ACC112 (cell line): Measurements from ENCODE around the gene MEF2C.

ENCODE experiments used
- H2AFZ ChIP-seq: fragments of 200-600 bp; sonication (generic); one replicate; pipeline ENCODE4 v1.6.0; 2017; ENCODE audit warnings: antibody characterized with exemption, low read length; ENCODE audit not compliant: unreplicated experiment
- H3K27ac ChIP-seq: fragments of 200-600 bp; sonication (generic); 2 replicates; pipeline ENCODE4 v1.5.1; 2014; ENCODE audit warnings: low read depth, mild to moderate bottlenecking, antibody characterized with exemption, low read length, moderate library complexity
- H3K27me3 ChIP-seq: fragments of 200-600 bp; sonication (generic); 2 replicates; pipeline ENCODE4 v1.6.1; 2014; ENCODE audit warnings: mild to moderate bottlenecking, antibody characterized with exemption, low read length, moderate library complexity, mixed read lengths; ENCODE audit not compliant: insufficient read depth
- H3K36me3 ChIP-seq: fragments of 200-600 bp; sonication (generic); 2 replicates; pipeline ENCODE4 v1.6.1; 2016; ENCODE audit warnings: mild to moderate bottlenecking, antibody characterized with exemption, low read length, moderate library complexity, mixed read lengths; ENCODE audit not compliant: insufficient read depth
- H3K4me1 ChIP-seq: fragments of 200-600 bp; sonication (generic); one replicate; pipeline ENCODE4 v1.6.1; 2016; ENCODE audit warnings: low read length, mixed read lengths; ENCODE audit not compliant: insufficient read depth, unreplicated experiment, control insufficient read depth
- H3K4me3 ChIP-seq: fragments of 200-600 bp; sonication (generic); 2 replicates; pipeline ENCODE4 v1.5.1; 2014; ENCODE audit warnings: mild to moderate bottlenecking, low read depth, low read length
- H3K79me2 ChIP-seq: fragments of 200-600 bp; sonication (generic); one replicate; pipeline ENCODE4 v1.6.0; 2016; ENCODE audit warnings: low read length; ENCODE audit not compliant: control insufficient read depth, unreplicated experiment, insufficient read depth

MEF2C gene

DNA sequence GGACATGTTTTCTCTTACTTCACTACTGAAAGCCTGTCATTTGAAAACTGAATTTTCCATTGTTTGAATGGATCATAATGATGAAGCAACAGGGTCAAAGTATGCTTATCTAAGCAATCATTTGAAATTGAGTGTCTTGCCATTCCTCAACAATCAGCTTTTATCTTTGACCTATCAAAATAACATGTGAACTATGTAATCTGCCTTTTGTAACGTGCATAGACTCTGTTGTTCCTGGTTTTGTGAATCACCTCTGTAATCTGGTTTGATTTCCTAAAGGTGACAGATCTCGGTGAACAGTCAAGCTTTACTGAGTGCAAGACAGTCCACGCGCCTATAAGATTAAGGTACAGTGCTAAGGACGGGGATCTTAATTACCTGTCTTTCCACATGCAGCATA, 3.3 kb downstream of the MEF2C start:
- Histone ChIP-seq H3K27ac (no peak overlapping the region), H3K27me3 (no peaks in the 10 kb centered on the region), H3K4me1 (peaks cover 13% of the 10 kb centered on the region), H3K4me3 (no peak overlapping the region), H3K79me2 (no peaks in the 10 kb centered on the region), H2AFZ (no peak overlapping the region), H3K36me3 (no peaks in the 10 kb centered on the region)

DNA sequence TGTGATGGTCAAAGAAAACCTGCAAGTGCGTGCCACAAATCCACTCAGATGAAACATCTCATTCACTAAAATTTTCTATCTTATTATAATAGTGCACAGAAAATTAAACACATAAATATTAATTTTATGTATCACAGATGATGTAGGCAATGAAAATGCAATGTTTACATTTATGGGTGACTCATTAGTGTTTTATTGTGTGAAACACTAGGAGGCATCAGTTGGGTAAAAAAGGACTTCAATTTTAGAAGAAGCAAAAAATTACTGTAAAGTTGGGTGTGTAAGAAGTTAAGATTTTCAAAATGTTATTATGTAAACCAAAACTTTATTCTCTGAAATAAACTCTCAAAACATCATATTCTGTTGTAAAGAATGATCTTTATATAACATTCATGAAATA, 4.0 kb downstream of the MEF2C start:
- peaks cover 13% of the 10 kb centered on the region for H3K4me1 ChIP-seq
- no peaks in the 10 kb centered on the region for H3K27me3 ChIP-seq
- H3K27ac ChIP-seq: no peak overlapping the region
- no peaks in the 10 kb centered on the region for H3K36me3 ChIP-seq
- H3K79me2 ChIP-seq: no peaks in the 10 kb centered on the region
- H2AFZ ChIP-seq: no peak overlapping the region
- no peak overlapping the region for H3K4me3 ChIP-seq

DNA sequence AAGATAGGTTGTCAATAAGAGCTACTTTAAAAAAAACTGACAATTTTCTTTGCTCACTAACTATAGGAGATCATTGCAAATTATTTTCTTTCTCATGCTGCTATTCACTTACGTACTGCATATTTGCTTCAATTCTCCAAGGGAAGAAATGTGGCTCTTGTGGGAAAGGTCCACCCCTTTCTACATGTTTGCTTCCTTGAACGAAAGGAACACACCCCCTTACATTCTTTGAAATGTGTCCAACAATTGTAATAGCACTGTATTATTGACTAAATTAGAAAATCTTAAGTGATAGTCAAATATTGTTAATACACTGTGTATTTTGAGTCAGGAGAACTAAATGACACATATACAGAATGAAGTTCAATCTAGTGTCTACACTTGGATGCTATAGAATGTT, 5.2 kb downstream of the MEF2C start:
- Histone ChIP-seq H3K27me3 (no peaks in the 10 kb centered on the region), H3K36me3 (no peaks in the 10 kb centered on the region), H3K27ac (no peak overlapping the region), H2AFZ (no peak overlapping the region), H3K79me2 (no peaks in the 10 kb centered on the region), H3K4me3 (no peak overlapping the region), H3K4me1 (peaks cover 13% of the 10 kb centered on the region)

DNA sequence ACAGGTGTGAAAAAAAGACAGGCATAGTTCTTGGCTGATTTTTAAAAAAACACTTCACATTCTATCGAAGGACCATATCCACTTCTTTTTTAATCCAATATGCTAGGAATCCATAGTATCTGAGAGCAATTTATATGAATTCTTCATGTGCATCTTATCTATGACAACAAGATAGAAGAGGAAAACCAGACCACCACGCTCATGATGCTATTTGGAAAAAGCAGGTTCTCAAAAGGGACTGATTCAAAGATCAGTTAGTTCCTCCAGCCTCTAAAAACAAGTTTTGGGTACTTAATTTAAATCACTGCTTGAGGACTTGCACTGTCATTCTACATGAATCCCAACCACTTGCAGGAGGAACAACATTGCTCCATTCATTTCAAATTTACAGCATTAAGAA, 6.3 kb downstream of the MEF2C start:
- Histone ChIP-seq H3K36me3 (no peaks in the 10 kb centered on the region), H3K4me1 (peaks cover 13% of the 10 kb centered on the region), H3K79me2 (no peaks in the 10 kb centered on the region), H3K4me3 (no peak overlapping the region), H3K27me3 (no peaks in the 10 kb centered on the region), H2AFZ (no peak overlapping the region), H3K27ac (no peak overlapping the region)

DNA sequence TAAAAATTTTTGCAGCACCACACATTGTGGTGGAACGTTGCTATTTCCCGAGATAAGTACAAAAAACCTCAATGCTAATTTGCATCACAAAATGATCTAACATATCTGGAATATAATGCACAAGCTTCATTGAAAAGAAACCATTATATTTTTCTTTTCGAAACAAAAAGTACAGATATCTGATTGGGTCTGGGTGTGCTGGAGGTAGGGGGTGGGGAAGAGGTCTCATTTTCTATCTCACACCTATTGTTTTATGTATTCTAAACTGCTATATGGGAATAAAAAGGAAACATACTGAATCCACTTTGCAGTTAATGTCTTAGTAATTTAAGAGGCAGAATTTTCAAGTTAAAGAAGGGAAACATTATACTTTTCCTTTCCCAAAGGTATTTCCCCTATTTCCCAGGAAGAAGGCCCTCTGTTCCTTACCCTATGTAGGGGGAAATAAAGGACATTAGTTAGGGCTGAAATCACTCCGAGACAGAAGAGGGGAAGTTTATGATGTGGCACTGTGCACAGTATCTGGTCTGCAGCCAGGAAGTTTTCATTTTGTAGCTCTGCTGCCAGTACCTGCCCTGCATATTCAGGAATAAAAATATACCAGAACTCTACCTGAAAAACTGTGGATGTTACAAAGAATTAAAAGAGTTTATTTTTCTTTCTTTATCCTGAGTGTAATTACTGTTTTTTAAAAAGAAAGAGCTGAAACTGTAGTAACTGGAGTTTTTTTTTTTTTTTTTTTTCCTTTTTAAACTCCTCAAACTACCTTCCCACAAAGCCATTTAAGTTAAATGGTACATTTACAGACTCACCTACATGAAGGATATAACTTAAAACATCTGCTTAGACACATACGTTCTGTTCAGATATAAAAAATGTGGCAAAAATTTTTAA, 7.4 kb downstream of the MEF2C start:
- Histone ChIP-seq H3K4me1 (peaks cover 13% of the 10 kb centered on the region), H3K27me3 (no peaks in the 10 kb centered on the region), H3K4me3 (no peak overlapping the region), H3K36me3 (no peaks in the 10 kb centered on the region), H3K79me2 (no peaks in the 10 kb centered on the region), H2AFZ (peak overlapping the region; percentile 51), H3K27ac (no peak overlapping the region)

DNA sequence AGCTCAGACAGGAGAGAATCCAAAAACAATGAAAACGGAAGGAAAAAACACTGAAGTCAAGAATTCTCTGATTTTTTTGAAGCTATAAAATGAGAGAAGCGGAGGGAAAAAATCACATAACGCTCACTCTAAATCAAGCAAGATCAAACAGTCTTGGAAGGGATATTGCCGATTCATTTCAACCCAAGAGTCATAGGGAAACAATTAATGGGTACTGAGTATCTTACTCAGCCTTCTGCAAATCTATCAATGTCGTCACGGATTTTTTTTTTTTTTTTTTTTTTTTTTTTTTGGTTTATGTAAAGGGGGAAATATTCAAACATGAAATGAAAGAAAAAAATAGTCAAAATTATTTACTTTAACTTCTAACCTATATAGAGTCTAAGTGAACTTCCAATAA, 9.5 kb downstream of the MEF2C start:
- H3K4me3 ChIP-seq: no peak overlapping the region
- H2AFZ ChIP-seq: no peak overlapping the region
- no peaks in the 10 kb centered on the region for H3K79me2 ChIP-seq
- no peaks in the 10 kb centered on the region for H3K36me3 ChIP-seq
- H3K27me3 ChIP-seq: no peaks in the 10 kb centered on the region
- no peak overlapping the region for H3K27ac ChIP-seq
- H3K4me1 ChIP-seq: no peaks in the 10 kb centered on the region

DNA sequence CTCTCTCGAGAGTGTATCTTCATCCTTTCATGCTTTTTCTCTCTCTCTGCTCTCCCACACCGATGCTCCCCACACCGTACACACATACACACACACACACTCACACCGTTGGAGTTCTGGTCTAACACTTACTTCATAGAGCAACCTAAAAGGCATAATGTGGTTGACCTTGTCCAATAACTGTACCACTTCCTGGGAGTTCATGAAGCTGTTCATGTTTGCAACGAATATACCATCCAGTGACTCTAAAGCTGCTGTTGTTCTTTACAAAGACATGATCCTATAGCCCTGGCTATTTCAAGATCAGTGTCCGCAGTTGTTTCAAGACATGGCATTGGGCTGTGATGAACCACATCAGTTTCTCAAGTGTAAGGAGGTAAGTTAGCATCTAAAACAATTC, 10.0 kb downstream of the MEF2C start:
- Histone ChIP-seq H2AFZ (no peak overlapping the region), H3K79me2 (no peaks in the 10 kb centered on the region), H3K27ac (no peak overlapping the region), H3K4me3 (no peak overlapping the region), H3K4me1 (no peaks in the 10 kb centered on the region), H3K36me3 (no peaks in the 10 kb centered on the region), H3K27me3 (no peaks in the 10 kb centered on the region)

DNA sequence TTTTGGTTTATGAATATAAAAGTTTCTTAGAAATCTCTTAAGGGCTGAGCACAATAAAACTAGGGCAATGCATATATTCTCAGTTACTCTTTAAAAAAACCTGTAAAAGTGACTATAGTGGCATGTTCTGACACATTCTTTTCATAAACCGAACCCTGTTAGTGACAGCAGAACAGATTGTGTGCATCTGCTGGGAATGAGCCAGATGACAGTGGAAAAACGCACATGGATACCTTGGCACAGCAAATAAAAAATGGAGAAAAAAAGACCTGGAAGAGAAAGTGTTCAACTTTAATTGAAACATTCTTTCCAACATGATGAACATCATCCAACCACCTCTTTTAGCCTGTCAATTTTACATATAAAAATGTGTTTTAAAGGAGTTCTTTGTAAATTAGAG, 12.7 kb downstream of the MEF2C start:
- Histone ChIP-seq H3K4me1 (no peaks in the 10 kb centered on the region), H3K27me3 (no peaks in the 10 kb centered on the region), H2AFZ (no peak overlapping the region), H3K4me3 (no peak overlapping the region), H3K27ac (no peak overlapping the region), H3K79me2 (no peaks in the 10 kb centered on the region), H3K36me3 (no peaks in the 10 kb centered on the region)

DNA sequence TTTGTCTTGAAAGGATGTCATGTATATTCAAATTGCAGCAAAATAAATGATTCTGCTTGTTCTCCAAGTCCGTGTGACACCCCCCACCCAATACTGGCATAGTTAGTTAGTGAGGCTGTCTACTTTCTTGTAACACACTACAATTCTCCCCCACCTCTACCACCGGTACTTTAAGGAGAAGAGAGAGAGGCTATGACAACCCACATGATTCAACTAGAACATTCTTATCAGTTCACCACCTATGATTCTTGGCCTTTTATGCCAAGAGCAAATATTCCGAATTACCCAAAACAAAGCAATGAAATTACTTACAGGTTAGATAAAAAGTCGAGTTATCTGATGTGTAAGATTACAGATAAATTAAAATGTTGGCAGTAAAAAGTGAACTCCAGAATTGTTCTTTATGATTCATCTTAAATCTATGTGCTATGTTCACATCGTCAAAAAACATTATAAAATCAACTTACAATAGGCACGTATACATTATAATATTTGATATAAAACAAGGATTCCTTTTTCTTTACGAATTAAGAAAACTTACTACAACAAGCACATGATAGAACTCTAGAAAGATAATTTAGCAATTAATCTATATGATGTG, 14.4 kb downstream of the MEF2C start:
- Histone ChIP-seq H3K27me3 (no peaks in the 10 kb centered on the region), H3K4me3 (no peak overlapping the region), H3K79me2 (no peaks in the 10 kb centered on the region), H3K27ac (no peak overlapping the region), H3K4me1 (no peaks in the 10 kb centered on the region), H3K36me3 (no peaks in the 10 kb centered on the region), H2AFZ (no peak overlapping the region)

DNA sequence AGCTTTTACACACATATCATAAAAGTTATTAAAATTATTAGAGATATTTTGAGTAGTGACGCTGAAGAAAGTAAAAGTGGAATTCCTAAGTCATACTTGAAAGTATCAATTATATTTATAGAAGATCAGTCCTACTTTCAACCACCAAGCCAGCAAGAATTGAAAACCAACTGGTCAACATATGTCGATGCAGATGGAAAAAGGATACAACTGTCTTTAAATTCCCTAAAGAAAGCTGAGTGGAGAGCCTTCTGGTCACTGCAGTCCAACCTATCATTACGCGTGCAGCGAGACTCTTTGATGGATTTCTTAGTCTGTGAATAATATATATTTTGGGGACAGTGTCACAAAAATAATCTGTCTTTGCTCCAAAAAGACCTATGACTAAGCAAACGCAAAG, 15.3 kb downstream of the MEF2C start:
- H3K79me2 ChIP-seq: no peaks in the 10 kb centered on the region
- no peaks in the 10 kb centered on the region for H3K27me3 ChIP-seq
- no peaks in the 10 kb centered on the region for H3K4me1 ChIP-seq
- H3K27ac ChIP-seq: no peak overlapping the region
- H2AFZ ChIP-seq: no peak overlapping the region
- no peak overlapping the region for H3K4me3 ChIP-seq
- H3K36me3 ChIP-seq: no peaks in the 10 kb centered on the region

DNA sequence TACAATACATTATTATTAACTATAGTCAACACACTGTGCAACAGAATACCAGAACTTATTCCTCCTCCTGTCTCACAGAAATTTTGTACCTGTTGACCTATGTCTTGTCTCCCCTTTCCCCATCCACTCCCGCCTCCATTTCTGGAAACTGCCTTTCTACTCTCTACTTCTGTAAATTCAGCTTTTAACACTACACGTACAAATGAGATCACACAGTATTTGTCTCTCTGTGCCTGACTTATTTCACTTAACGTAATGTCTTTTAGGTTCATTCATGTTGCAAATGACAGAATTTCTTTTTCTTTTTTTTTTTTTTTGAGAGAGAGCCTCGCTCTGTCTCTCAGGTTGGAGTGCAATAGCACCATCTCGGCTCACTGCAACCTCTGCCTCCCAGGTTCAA, 19.5 kb downstream of the MEF2C start:
- H3K79me2 ChIP-seq: no peaks in the 10 kb centered on the region

More for the DNA sequence above, 19.5 kb downstream of the MEF2C start:
- Histone ChIP-seq H3K27me3 (no peaks in the 10 kb centered on the region), H3K36me3 (no peaks in the 10 kb centered on the region), H3K4me3 (no peak overlapping the region), H3K27ac (no peak overlapping the region), H2AFZ (no peak overlapping the region), H3K4me1 (no peaks in the 10 kb centered on the region)
